HTR-8/SVneo (cell line): ENCODE results near the gene SMIM45.
A peak's percentile ranks its signal among the peaks of the same experiment; 100 is the strongest.

ENCODE experiments used
- DNase-seq: peaks from one replicate; pipeline ENCODE4 v3.0.0; 2011; ENCODE audit warnings: low spot score, mixed read lengths; ENCODE audit not compliant: insufficient read length
- FAIRE-seq: peaks from 2 replicates; lab custom pipeline; 2011; peaks lifted over from hg19 to GRCh38; lab: Jason Lieb, UNC

SMIM45 gene

GRCh38 chr22:41951898-41952474 lies at the start of gene SMIM45:
Gene SMIM45, plus strand, starts transcription at chr22:41952150.
- no peak for DNase-seq
- no peak for FAIRE-seq

- no peak for FAIRE-seq
- DNase-seq, result no peak
Measured at GRCh38 chr22:41902932-41903421, 49.0 kb upstream of the SMIM45 start.

DNA sequence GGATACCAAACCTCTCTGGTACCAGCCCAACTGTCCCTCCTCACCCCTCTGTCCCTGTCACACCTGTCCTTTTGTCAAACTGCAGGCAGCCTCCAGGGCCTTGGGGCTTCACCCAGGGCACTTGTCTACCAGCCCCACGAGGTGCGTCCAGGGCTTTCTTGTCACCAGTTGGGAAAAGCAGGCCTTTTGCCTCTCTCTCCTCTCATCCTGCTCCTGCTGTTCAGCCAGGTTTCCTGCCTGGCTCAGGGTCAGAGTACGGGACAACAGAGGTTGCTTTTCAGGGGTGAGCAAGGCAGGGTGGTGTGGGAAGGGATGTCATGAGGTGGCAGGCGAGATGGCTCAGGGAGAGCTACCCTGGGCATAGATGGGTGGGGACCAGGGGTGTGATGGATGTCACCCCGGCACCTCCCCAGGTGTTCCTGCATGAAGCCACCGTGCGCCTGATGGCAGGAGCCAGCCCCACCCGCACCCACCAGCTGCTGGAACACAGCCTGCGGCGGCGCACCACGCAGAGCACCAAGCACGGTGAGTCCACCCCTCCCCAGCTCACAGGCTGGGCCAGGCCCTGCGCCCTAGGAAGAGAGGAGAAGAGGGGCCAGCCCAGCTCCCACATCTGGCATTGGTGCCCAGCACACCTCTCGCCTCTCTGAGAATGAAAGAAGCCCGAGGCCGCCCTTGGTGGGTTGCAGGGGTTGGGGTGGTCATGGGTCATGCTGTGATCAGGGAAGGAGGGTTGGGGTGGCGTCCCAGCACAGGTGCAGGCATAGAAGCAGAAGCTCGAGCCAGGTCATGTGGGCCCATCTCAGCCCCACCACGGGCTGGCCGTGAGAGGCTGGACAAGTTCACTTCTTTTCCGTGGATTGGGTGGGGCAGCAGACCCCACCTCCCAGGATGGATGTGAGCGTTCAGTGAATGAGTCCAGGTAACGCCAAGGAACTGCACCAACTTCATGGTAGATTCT lies 47.2 kb upstream of the SMIM45 start:
- no peak for DNase-seq
- no peak for FAIRE-seq

- no peak for FAIRE-seq
Measured at GRCh38 chr22:41905411-41906202, 46.3 kb upstream of the SMIM45 start.

GRCh38 chr22:41906822-41907221 lies 45.1 kb upstream of the SMIM45 start:
- DNase-seq (no peak), FAIRE-seq (no peak)

More at GRCh38 chr22:41905411-41906202, 46.3 kb upstream of the SMIM45 start:
- no peak for DNase-seq

DNA sequence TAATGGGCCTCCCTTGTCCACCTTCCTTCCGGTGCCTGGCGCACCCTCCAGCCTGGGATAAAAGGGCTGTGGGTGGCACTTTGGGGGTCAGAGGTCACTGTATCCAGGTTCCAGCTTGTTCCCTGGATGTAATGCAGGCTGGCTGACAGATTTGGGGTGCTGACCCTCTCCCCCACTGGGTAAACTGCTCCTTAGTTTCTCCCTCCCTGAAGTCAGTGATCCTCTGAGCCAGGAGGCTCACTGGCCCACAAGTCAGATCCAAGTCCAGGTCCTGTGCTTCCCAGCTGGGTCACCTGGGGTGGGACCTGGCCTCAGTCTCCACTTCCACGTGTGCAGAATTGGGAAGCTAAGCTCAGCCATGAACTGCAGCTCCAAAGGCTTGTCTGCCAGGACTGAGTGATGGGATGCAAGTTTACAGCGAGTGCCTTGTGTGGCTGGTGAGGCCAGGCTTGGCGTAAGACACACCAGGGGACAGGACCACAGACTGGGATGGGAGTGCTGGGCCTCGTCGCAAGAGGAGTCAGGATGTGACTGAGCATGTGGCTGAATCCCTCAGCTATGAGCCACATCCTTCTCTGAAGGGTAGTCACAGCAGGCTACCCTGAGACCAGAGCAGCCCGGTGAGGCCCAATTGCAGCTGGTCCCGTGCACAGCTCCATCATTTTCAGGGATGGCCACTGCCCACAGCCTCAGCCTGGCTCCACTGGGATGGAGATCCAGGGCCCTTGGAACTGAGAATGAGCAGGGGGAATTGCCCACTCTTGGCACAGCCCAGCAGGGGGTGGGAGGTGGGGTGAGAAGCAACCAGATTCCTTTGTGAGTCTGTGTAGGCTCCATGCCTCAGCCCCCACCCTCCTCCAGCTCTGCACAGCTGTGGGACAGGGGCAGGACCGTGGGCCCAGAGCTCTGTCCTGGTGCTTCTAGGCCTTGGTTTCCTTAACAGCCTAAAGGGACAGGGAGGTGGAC lies 44.2 kb upstream of the SMIM45 start:
- FAIRE-seq, result peak; percentile 33

DNA sequence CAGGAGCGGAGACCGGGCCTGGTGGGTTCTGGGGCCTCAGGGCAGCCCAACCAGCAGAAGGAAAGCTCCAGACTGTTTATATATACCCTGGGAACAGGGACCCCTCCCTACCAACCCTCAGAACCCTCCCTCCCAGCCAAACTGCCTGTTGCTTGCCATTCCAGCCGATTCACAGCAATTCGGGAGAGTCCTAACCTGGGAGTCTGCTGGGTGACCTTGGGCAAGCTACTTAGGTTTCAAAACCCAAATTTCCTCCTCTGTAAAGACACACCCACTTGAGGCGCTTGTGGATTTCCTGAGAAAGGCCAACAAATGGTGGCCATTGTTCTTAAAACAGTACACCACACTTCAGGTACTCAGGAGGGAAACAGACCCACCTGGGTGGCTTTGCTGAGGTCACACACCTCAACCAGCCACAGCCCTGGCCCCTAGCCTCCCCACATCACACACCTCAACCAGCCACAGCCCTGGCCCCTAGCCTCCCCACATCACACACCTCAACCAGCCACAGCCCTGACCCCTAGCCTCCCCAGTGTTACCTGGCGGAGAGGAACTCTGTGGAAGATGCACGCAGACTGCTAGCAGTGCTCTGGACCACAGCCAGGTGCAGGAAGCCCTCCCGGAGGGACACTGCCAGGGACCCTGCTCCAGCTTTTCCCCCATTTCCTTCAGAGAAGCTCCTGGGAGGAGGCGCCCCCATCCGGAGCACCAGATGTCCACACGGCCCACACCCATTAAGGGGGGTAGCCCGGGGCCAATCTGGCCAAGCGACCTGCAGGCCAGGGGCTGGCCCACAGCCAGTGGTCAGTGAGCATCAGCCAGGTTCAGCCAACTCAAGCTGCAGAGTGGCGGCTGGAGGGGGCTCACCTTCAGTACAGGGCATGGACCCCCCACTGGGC lies 43.3 kb upstream of the SMIM45 start:
- FAIRE-seq (no peak), DNase-seq (no peak)

More for the DNA sequence above, 44.2 kb upstream of the SMIM45 start:
- DNase-seq, result no peak

- no peak for FAIRE-seq
Measured at GRCh38 chr22:41909310-41910049, 42.5 kb upstream of the SMIM45 start.

GRCh38 chr22:41910050-41911000 lies 41.6 kb upstream of the SMIM45 start:
- no peak for FAIRE-seq
- DNase-seq, result no peak

More at GRCh38 chr22:41909310-41910049, 42.5 kb upstream of the SMIM45 start:
- DNase-seq, result no peak

- DNase-seq (no peak), FAIRE-seq (no peak)
Measured at GRCh38 chr22:41911001-41911611, 40.8 kb upstream of the SMIM45 start.

DNA sequence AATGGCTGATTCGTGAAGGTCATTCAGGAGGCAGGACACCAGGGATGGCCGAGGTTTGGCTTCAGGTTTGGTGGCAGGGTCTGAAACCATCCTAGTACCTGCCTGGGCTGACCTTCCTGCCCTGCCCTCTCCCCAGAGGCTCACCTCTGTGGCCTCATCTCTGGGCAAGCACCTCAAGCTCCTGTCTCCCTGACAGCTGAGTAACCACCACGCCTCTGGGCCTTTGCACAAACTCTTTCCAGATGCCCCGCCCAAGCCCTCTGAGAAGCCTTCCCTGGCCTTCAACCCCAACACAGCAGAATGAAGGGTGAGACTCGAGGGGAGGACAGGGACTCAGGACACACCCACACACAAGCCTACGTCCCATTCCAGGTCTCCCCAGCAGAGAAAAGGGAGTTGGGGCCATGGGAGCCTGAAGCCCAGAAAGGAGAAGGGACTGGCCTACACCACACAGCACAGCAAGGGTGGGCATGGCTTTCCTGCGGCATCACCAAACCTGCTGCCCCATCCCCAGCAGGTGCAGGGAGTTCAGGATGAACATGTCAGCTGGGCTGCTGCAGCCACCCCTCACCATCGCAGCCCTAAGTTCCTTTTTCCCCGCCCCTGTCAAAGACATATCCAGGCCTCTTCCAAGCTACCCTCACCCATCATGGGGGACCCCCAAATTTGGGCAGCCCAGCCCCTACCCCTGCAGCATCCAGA lies 39.5 kb upstream of the SMIM45 start:
- DNase-seq (no peak), FAIRE-seq (no peak)

- FAIRE-seq, result no peak
- no peak for DNase-seq
Measured at GRCh38 chr22:41913040-41913719, 38.8 kb upstream of the SMIM45 start.

- DNase-seq (no peak), FAIRE-seq (no peak)
Measured at GRCh38 chr22:41913842-41914534, 38.0 kb upstream of the SMIM45 start.

- FAIRE-seq, result no peak
- DNase-seq, result no peak
Measured at GRCh38 chr22:41914611-41915034, 37.3 kb upstream of the SMIM45 start.
